ENCODE data around the gene RBM44.
"Not testable (repeated sequence)": the region's sequence is repeated elsewhere in the genome, so short reads cannot be mapped to it uniquely, and the experiment has no call there.

The RBM44 gene

DNA sequence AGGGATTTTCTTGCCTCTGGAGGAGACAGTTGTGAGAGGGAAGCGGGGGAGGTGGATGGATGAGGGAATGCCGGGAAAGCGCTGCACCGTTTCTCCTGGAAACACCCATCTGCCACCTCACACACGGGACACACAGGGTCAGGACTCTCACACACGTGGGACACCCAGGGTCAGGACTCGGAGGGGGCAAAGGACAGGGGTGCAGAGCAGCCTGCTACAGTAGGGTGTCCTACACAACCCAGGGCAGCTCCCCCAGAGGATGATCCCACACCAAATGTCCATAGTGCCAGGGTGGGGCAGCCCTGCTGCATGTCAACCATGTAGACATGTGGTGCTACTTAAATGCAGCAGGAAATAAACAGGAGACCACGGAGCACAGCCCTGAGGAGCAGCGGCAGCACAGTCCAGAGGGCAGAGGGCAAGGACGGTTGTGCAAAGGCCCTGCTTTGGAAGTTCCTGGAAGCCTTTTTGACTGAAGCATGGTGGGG is 65.9 kb downstream of the RBM44 start:
- H3K9ac ChIP-seq: no peak overlapping the region
- no peaks in the 10 kb centered on the region for H3K36me3 ChIP-seq
- peaks cover 8 to 18% (median 11%) of the 10 kb centered on the region in 10 experiments for H3K4me1 ChIP-seq
- peaks cover 0 to 14% (median 0%) of the 10 kb centered on the region in 11 experiments; a peak in 4 of 22 replicates for H4K20me1 ChIP-seq
- H3K4me2 ChIP-seq: no peak overlapping the region
- H3K27ac ChIP-seq: no peak overlapping the region
- TF ChIP-seq Cebpa-rat (IDR thresholded peaks at IDR 0.05): no peak
- H3K4me3 ChIP-seq: no peak overlapping the region
- peaks cover 34 to 47% (median 39%) of the 10 kb centered on the region in 11 experiments for H3K27me3 ChIP-seq
- no peaks in the 10 kb centered on the region for H3K9me3 ChIP-seq (replicated peaks in 1 of 11)

DNA sequence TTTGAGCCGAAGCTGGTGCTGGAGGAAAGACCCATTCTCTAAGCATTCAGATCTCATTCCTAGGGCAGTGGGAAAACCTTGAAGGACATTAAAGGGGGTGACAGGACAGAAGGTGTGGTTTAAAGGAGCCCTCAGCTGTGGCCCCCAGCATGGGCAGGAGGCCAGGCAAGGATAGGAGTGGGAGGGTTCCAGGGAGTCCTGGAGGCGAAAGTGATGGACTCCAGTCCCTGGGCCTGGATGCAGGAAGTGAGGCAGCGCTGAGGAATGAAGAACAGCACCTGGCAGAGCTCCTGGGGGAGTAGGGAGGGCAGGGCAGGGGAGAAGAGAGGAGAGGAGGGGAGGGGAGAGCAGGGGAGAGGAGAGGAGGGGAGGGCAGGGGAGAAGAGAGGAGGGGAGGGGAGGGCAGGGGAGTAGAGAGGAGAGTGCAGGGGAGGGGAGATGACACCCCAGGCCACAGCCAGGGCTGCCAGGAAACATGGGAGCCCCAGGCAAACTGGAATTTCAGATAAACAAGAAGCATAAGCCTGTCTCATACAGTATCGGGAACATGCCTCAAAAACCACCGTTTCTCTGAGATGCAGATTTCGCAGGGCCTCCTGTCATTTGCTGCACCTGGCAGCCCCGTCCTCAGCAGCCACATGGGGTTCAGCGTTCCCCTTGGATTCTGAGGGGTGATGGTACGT is 66.5 kb downstream of the RBM44 start:
- Histone ChIP-seq H3K27ac (no peak overlapping the region), H3K27me3 (peaks cover 28 to 41% (median 35%) of the 10 kb centered on the region in 11 experiments), H3K9ac (no peak overlapping the region), H3K36me3 (no peaks in the 10 kb centered on the region), H3K4me2 (no peak overlapping the region), H3K4me1 (peaks cover 8 to 18% (median 11%) of the 10 kb centered on the region in 10 experiments), H4K20me1 (peaks cover 0 to 11% (median 0%) of the 10 kb centered on the region in 11 experiments; a peak in 4 of 22 replicates), H3K4me3 (no peak overlapping the region), H3K9me3 (replicated peaks in 1 of 11) (no peaks in the 10 kb centered on the region)
- no peak for TF ChIP-seq Cebpa-rat (IDR thresholded peaks at IDR 0.05)

DNA sequence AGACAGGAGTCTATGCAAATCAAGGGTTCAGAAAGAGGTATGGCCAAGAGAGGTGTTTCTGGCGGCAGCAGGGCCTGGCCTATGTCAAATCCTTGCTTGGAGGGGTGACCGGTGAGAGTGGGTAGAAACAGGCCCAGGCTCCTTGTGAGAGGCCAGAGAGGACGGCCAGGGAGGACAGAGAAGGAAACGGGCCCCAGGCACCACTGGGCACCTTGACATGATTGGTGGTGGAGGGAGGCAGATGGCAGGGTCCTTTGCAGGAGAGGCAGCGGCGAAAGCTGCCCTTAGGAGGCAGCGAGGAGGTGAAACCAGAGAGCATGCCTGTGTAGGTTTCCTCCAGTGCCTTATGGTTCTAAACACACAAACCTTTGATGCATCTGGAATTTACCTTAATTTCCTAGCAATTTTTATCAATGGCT is 67.1 kb downstream of the RBM44 start:
- TF ChIP-seq Cebpa-rat (IDR thresholded peaks at IDR 0.05): no peak
- H3K9ac ChIP-seq: no peak overlapping the region
- peaks cover 0 to 7% (median 0%) of the 10 kb centered on the region in 11 experiments; a peak in 4 of 22 replicates for H4K20me1 ChIP-seq
- no peaks in the 10 kb centered on the region for H3K36me3 ChIP-seq
- no peaks in the 10 kb centered on the region for H3K9me3 ChIP-seq (replicated peaks in 1 of 11)
- H3K4me3 ChIP-seq: no peak overlapping the region
- peaks cover 8 to 18% (median 12%) of the 10 kb centered on the region in 10 experiments for H3K4me1 ChIP-seq
- peaks cover 23 to 35% (median 30%) of the 10 kb centered on the region in 11 experiments for H3K27me3 ChIP-seq
- no peak overlapping the region for H3K4me2 ChIP-seq
- no peak overlapping the region for H3K27ac ChIP-seq

DNA sequence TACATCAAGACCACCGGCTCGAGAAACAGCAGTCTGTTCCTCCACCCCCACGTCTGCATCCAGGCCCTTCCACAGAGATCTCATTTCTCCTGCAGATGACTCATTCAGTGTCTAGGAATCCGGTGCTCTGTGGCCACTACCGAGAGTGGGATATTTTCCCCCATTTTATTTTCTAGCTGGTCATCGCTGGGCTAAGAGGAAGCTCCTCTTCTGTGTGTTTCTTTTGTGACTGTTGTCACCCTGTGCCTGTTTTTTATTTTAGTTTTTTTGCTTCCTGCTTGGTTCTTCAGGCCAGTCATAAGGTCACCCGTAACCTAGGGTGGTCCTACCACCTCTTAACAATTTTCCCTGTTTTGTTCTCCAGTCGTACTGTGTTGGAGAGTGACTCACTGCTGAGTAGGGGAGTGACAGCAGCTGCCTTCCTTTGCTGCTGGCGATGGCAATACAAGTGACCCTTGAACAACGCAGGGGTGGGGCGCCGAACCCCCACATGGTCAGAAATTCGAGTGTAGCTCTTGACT is 67.6 kb downstream of the RBM44 start:
- H3K27me3 ChIP-seq: peaks cover 18 to 34% (median 24%) of the 10 kb centered on the region in 11 experiments
- H3K9me3 ChIP-seq (replicated peaks in 1 of 11): no peaks in the 10 kb centered on the region
- H3K4me1 ChIP-seq: peaks cover 10 to 23% (median 15%) of the 10 kb centered on the region in 10 experiments
- no peak overlapping the region for H3K4me3 ChIP-seq
- H3K9ac ChIP-seq: no peak overlapping the region
- H3K27ac ChIP-seq: no peak overlapping the region
- H3K36me3 ChIP-seq: no peaks in the 10 kb centered on the region
- TF ChIP-seq Cebpa-rat (IDR thresholded peaks at IDR 0.05): no peak
- no peak overlapping the region for H3K4me2 ChIP-seq
- peaks cover 0 to 7% (median 0%) of the 10 kb centered on the region in 11 experiments; a peak in 2 of 22 replicates for H4K20me1 ChIP-seq

DNA sequence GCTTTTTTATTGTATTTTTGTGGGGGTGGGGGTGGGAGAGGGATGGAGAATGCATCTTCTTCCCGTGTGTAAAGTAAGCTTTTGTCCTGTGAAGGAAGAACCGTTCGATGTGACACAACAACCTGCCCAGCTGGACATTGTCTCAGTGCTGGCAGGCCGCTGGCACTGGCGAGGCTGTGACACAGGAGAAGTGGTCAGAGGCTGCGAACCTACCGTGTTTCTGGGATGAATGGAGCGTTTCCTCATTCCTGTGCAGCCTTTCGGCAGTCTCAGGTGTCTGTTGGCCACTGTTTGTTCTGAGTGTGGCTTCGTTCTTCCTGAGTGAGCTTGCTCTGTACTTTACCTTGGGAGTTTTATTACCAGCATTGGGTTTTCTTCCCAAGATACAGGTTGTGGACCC is 68.9 kb downstream of the RBM44 start:
- H4K20me1 ChIP-seq: peaks cover 0 to 6% (median 0%) of the 10 kb centered on the region in 11 experiments; a peak in 2 of 22 replicates
- H3K27ac ChIP-seq: no peak overlapping the region
- no peak overlapping the region for H3K4me2 ChIP-seq
- H3K9ac ChIP-seq: no peak overlapping the region
- TF ChIP-seq Cebpa-rat (IDR thresholded peaks at IDR 0.05): no peak
- H3K4me1 ChIP-seq: peaks cover 11 to 35% (median 28%) of the 10 kb centered on the region in 10 experiments
- peaks cover 5 to 27% (median 13%) of the 10 kb centered on the region in 11 experiments; a peak in 19 of 22 replicates for H3K27me3 ChIP-seq
- H3K9me3 ChIP-seq (replicated peaks in 1 of 11): no peaks in the 10 kb centered on the region
- no peak overlapping the region for H3K4me3 ChIP-seq
- H3K36me3 ChIP-seq: no peaks in the 10 kb centered on the region

DNA sequence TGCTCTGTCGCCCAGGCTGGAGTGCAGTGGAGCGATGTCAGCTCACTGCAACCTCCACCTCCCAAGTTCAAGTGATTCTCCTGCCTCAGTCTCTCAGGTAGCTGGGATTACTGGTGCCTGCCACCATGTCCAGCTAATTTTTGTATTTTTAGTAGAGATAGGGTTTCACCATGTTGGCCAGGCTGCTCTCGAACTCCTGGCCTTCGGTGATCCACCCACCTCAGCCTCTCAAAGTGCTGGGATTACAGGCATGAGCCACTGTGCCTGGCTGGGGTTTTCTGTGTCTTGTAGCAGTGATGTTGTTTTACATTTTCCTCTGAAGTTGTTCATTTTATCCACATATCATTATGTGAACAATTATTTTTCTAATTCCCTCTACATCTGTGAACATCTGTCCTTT is 69.5 kb downstream of the RBM44 start:
- not testable (repeated sequence) for H3K27ac ChIP-seq; H3K36me3 ChIP-seq; H4K20me1 ChIP-seq; H3K4me3 ChIP-seq; H3K9ac ChIP-seq; H3K9me3 ChIP-seq (replicated peaks in 1 of 11)
- peaks cover 0 to 27% (median 8%) of the 10 kb centered on the region in 11 experiments; a peak in 11 of 22 replicates for H3K27me3 ChIP-seq
- H3K4me2 ChIP-seq: peak overlapping the region in 4 of 11 experiments; percentile 57 to 78 (median 60); a peak in 8 of 22 replicates
- H3K4me1 ChIP-seq: peaks cover 11 to 35% (median 29%) of the 10 kb centered on the region in 10 experiments

DNA sequence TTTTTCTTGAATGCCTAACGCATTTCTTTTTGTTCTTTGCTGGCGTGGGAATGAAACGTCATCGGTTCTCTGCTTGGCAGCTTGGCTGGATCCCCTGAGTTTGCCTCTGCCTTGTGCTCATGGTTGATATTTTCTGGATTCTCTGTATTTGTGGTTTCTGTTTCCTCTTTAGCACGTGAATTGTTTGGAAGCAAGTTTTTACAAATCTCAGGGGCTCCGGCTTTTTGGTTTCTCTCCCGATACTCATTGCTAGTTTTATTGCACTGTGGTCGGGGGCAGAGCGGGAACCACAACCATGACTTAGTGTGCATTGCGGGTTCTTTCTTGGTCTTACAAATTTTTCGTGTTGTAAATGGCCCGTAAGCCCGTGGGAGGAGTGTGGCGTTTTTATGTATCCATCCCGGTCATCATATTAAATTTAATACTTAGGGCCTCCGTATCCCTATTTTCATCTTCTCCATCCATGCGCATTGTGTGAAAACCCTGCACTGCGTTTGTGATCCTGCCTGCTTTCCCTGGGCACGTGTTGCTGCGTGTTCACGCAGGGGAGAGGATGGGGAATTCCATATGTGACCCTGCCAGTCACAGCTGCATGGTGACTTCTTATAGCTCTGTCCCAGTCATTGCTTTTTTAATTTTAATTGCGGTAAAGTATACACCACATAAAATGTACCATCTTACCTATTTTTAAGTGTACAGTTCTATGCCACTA is 70.2 kb downstream of the RBM44 start:
- no peaks in the 10 kb centered on the region for H3K36me3 ChIP-seq
- H4K20me1 ChIP-seq: peaks cover 0 to 8% (median 0%) of the 10 kb centered on the region in 11 experiments; a peak in 1 of 22 replicates
- H3K27me3 ChIP-seq: peaks cover 0 to 32% (median 8%) of the 10 kb centered on the region in 11 experiments; a peak in 11 of 22 replicates
- no peak overlapping the region for H3K9ac ChIP-seq
- peaks cover 11 to 41% (median 32%) of the 10 kb centered on the region in 10 experiments for H3K4me1 ChIP-seq
- H3K9me3 ChIP-seq (replicated peaks in 1 of 11): no peaks in the 10 kb centered on the region
- TF ChIP-seq Cebpa-rat (IDR thresholded peaks at IDR 0.05): no peak
- H3K27ac ChIP-seq: no peak overlapping the region
- peak overlapping the region in 1 of 10 experiments; percentile 7; a peak in 2 of 20 replicates for H3K4me3 ChIP-seq
- H3K4me2 ChIP-seq: peak overlapping the region; percentile 53 to 78 (median 62)

DNA sequence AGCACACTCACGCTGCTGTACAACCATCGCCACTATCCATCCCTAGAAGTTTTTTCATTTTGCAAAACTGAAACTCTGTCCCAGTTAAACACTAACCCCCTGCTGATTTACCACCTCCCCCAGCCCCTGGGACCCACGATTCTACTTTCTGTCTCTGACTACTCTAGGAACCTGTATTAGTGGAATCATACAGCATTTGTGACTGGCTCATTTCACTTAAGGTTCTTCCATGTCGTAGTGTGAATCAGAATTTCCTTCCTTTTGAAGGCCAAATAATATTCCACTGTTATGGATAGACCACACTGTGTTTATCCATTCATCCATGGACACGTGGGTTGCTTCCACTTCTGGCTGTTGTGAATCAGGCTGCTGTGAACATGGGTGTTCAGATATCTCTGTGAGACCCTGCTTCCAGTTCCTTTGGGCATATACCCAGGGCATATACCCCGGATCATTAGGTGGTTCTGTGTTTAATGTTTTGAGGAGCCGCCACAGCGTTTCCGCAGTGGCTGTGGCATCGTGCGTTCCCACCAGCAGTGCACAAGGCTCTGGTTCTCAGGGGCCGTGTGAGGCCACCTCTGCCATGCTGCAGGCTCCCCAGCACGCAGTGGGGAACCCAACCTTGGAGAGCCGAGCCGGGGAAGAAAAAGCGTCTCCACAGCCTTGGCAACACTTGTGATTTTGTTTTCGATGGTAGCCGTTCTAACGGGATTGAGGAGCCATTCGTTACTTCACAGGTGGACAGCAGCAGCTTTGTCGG is 70.9 kb downstream of the RBM44 start:
- Histone ChIP-seq H3K36me3 (no peaks in the 10 kb centered on the region), H3K4me2 (peak overlapping the region; percentile 53 to 78 (median 62); a peak in 18 of 22 replicates), H3K9ac (no peak overlapping the region), H3K4me3 (no peak overlapping the region), H3K27ac (no peak overlapping the region), H3K9me3 (replicated peaks in 1 of 11) (no peaks in the 10 kb centered on the region), H4K20me1 (peaks cover 0 to 8% (median 0%) of the 10 kb centered on the region in 11 experiments; a peak in 1 of 22 replicates), H3K27me3 (peaks cover 0 to 32% (median 8%) of the 10 kb centered on the region in 11 experiments; a peak in 11 of 22 replicates), H3K4me1 (peaks cover 11 to 45% (median 34%) of the 10 kb centered on the region in 10 experiments)
- TF ChIP-seq Cebpa-rat (IDR thresholded peaks at IDR 0.05): no peak
